Endothelial cell of umbilical vein (primary cell): ENCODE data around the gene RWDD2A. TPM values are rescaled to one million over a fixed set of nuclear protein-coding genes. Genes with fewer than 3 reads are reported as not detected.

Source experiments
- BruUV-seq: library from RNA; stranded (reverse); fragments of 400-500 nt; replicated peaks from 2 replicates; lab custom pipeline; 2021; lab: Mats Ljungman, UMichigan
- CTCF ChIA-PET: fragments of 300-600, 350-600 bp; sonication (Branson Sonifier 250); formaldehyde crosslinking; loops from one replicate; lab custom pipeline; 2021; ENCODE audit warnings: antibody characterized with exemption, inconsistent platforms; lab: Charles Lee
- POLR2A ChIA-PET: fragments of 300-600, 350-600 bp; sonication (Branson Sonifier 250); formaldehyde crosslinking; loops from one replicate; lab custom pipeline; 2021; ENCODE audit warnings: antibody characterized with exemption, inconsistent platforms; lab: Charles Lee
- DNase-seq: peaks from one replicate; pipeline ENCODE4 v3.0.0-alpha.2; 2011; ENCODE audit warnings: low read depth, low spot score
- FAIRE-seq: peaks from 2 replicates; lab custom pipeline; 2011; peaks lifted over from hg19 to GRCh38; lab: Jason Lieb, UNC
- H2AFZ ChIP-seq: 2 replicates; pipeline ENCODE4 v1.6.0; 2012; ENCODE audit warnings: low read depth, low read length, control low read depth, inconsistent platforms
- H3K27ac ChIP-seq: 2 replicates; pipeline ENCODE4 v1.5.1; 2011; ENCODE audit warnings: low read depth, mild to moderate bottlenecking, control low read depth, low read length, moderate library complexity; ENCODE audit not compliant: insufficient read depth
- H3K27me3 ChIP-seq, 2 experiments: 2 replicates each; pipeline versions ENCODE4 v1.6.0 to v1.6.1; 2011; ENCODE audit warnings: low read length in 2 of 2, mixed read lengths in 1 of 2; ENCODE audit not compliant: control insufficient read depth in 2 of 2, insufficient read depth in 2 of 2
- H3K36me3 ChIP-seq, 2 experiments: 2 replicates in 1 of 2; 3 replicates in 1 of 2; pipeline ENCODE4 v1.5.1; 2011; ENCODE audit warnings: low read length in 2 of 2, mild to moderate bottlenecking in 1 of 2, moderate library complexity in 1 of 2; ENCODE audit not compliant: control insufficient read depth in 2 of 2, insufficient read depth in 2 of 2; ENCODE audit errors: extremely low read depth in 1 of 2
- H3K4me1 ChIP-seq: 3 replicates; pipeline ENCODE4 v1.5.1; 2011; ENCODE audit warnings: mild to moderate bottlenecking, low read length; ENCODE audit not compliant: control insufficient read depth, insufficient read depth; ENCODE audit errors: extremely low read depth
- H3K4me2 ChIP-seq: 2 replicates; pipeline ENCODE4 v1.6.1; 2011; ENCODE audit warnings: low read length, control low read depth, mixed read lengths; ENCODE audit not compliant: insufficient read depth
- H3K4me3 ChIP-seq, 3 experiments: fragments of 200-600 bp in 1 of 3; sonication (generic), shearing (Covaris generic) in 1 of 3; replicated peaks in 1 of 3; 2 replicates each; pipeline ENCODE4 v1.5.1; 2011 to 2016; ENCODE audit warnings: control low read depth in 3 of 3, low read length in 3 of 3, mild to moderate bottlenecking in 2 of 3, inconsistent platforms in 1 of 3, low read depth in 1 of 3, moderate library complexity in 1 of 3; ENCODE audit not compliant: insufficient read depth in 1 of 3
- H3K79me2 ChIP-seq: 2 replicates; pipeline ENCODE4 v1.6.0; 2012; ENCODE audit warnings: low read length, inconsistent platforms; ENCODE audit not compliant: control insufficient read depth, insufficient read depth
- H3K9ac ChIP-seq: replicated peaks from 2 replicates; pipeline ENCODE3; 2011; ENCODE audit warnings: low read length, control low read depth; ENCODE audit not compliant: insufficient read depth; ENCODE audit errors: extremely low read depth
- H3K9me1 ChIP-seq: replicated peaks from 3 replicates; pipeline ENCODE4 v1.6.0; 2011; ENCODE audit warnings: mild to moderate bottlenecking, low read length; ENCODE audit not compliant: control insufficient read depth, insufficient read depth; ENCODE audit errors: extremely low read depth
- H3K9me3 ChIP-seq: replicated peaks from 2 replicates; pipeline ENCODE4 v1.5.1; 2012; ENCODE audit warnings: low read length, inconsistent platforms; ENCODE audit not compliant: control insufficient read depth, insufficient read depth
- H4K20me1 ChIP-seq: replicated peaks from 2 replicates; pipeline ENCODE3; 2011; ENCODE audit warnings: mild to moderate bottlenecking, low read length; ENCODE audit not compliant: control insufficient read depth, insufficient read depth; ENCODE audit errors: extremely low read depth
- EZH2 ChIP-seq: IDR thresholded peaks from 2 replicates; pipeline ENCODE4 v1.6.1; 2012; ENCODE audit warnings: borderline replicate concordance, low read depth, mild to moderate bottlenecking, moderate library complexity, low read length, inconsistent platforms; ENCODE audit not compliant: severe bottlenecking
- FOS ChIP-seq: IDR thresholded peaks from 2 replicates; pipeline ENCODE4 v1.6.1; 2011; ENCODE audit warnings: mild to moderate bottlenecking, low read length, moderate library complexity, borderline replicate concordance; ENCODE audit not compliant: insufficient read depth
- GATA2 ChIP-seq: IDR thresholded peaks from 2 replicates; pipeline ENCODE4 v1.7.0; 2011; ENCODE audit warnings: low read depth, mild to moderate bottlenecking, moderate library complexity, mixed read lengths, low read length; ENCODE audit not compliant: insufficient read length, insufficient read depth
- JUN ChIP-seq: IDR thresholded peaks from 2 replicates; pipeline ENCODE4 v1.6.1; 2011; ENCODE audit warnings: borderline replicate concordance, low read depth; ENCODE audit not compliant: insufficient read length, insufficient read depth
- MAX ChIP-seq: IDR thresholded peaks from 2 replicates; pipeline ENCODE4 v1.6.1; 2011; ENCODE audit not compliant: insufficient read depth, insufficient read length
- MYC ChIP-seq: IDR thresholded peaks from one replicate; pipeline ENCODE4 v1.6.1; 2011; ENCODE audit warnings: mild to moderate bottlenecking, low read depth, low read length
- POLR2A ChIP-seq: IDR thresholded peaks from 2 replicates; pipeline ENCODE4 v1.6.1; 2012; ENCODE audit warnings: low read depth, mild to moderate bottlenecking, control low read depth, low read length
- POLR2AphosphoS5 ChIP-seq: IDR thresholded peaks from 2 replicates; pipeline ENCODE4 v1.6.1; 2012; ENCODE audit warnings: low read depth, mild to moderate bottlenecking, control low read depth, low read length, moderate library complexity; ENCODE audit not compliant: insufficient read depth
- dilution Hi-C: fragments of 300-500 bp; cut with MboI; formaldehyde crosslinking; loops from one replicate; pipeline ENCODE4 v1.15.0; 2019; ENCODE audit warnings: low sequenced_read_pairs; ENCODE audit not compliant: extremely low pct_ligation_motif_present
- intact Hi-C: fragments of 100-400 bp; cut with micrococcal nuclease; formaldehyde crosslinking; loops from one replicate; pipeline ENCODE4 v1.10.0; 2022
- polyA plus RNA-seq, 4 experiments: library from polyadenylated mRNA; depleted of rRNA in 3 of 4; stranded (reverse) in 3 of 4; unstranded in 1 of 4; fragments of >200 nt; gene quantifications; 2 replicates each; pipeline versions ENCODE4 v1.2.1 to v1.2.3, GENCODE V29; 2011 to 2012; ENCODE audit warnings: missing spikeins in 1 of 4
- total RNA-seq: library from RNA; stranded (reverse); gene quantifications from 2 replicates; pipeline ENCODE4 v1.2.3, GENCODE V29; 2021
- TF ChIP-seq, protein P1 (sequence below), 2 donors: IDR thresholded peaks; 1 replicate in 1 of 2; 2 replicates in 1 of 2; pipeline ENCODE4 v1.5.1; 2011; ENCODE audit warnings: low read length in 2 of 2, mild to moderate bottlenecking in 2 of 2, moderate library complexity in 2 of 2, control low read depth in 1 of 2, inconsistent platforms in 1 of 2, low read depth in 1 of 2; ENCODE audit not compliant: insufficient read depth in 1 of 2; ENCODE audit errors: extremely low read depth in 1 of 2

Gene RWDD2A
- total and polyA plus RNA-seq, 2 donors (not counting 3 experiments of a cell fraction or from before 2014, with no cell fraction given) = 3.2 to 4.5 TPM

DNA sequence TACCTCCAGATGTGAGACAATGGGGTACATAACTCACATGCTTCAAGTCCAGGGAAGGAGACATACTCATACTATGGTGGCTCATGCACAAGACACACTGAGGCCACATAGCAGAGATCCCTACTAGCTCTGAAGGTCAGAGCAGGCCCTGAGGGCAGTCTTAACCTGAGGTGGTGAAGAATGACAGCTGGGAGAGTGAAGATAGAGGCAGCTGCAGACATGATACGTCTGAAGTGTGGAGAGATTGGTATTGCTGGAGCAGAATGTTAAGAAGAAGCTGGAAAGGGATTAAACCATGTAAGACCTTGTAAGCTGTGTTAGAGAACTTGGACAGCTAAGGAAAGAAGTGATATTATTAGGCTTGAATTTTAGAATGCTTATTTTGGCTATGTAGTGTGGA is 33.0 kb upstream of the RWDD2A start:
- dilution Hi-C loops (no loop called here), intact Hi-C loops (no loop called here)
- Histone ChIP-seq H2AFZ (no peak overlapping the region), H3K27me3 (no peaks in the 10 kb centered on the region), H3K36me3 (peaks cover 0 to 3% of the 10 kb centered on the region in 2 experiments), H3K4me2 (no peak overlapping the region), H3K9me1 (no peaks in the 10 kb centered on the region), H3K4me1 (no peaks in the 10 kb centered on the region), H4K20me1 (no peaks in the 10 kb centered on the region), H3K79me2 (no peaks in the 10 kb centered on the region), H3K9me3 (no peaks in the 10 kb centered on the region), H3K9ac (no peak overlapping the region), H3K27ac (no peak overlapping the region), H3K4me3 (no peak overlapping the region)
- no TSS peak for BruUV-seq
- ChIA-PET POLR2A (no interaction called here), CTCF (interaction anchor here (0.9 to 1.3 kb wide), 2 partner anchors 55 to 93 kb away, joined by 5 to 6 read pairs; partner anchors contain the start of gene DOP1A)
- FAIRE-seq (no peak), DNase-seq (no peak)
- TF ChIP-seq MAX (no peak), POLR2A (no peak), JUN (no peak), FOS (no peak), MYC (no peak), EZH2 (no peak), POLR2AphosphoS5 (no peak), GATA2 (no peak)
- TF ChIP-seq, protein P1, sequence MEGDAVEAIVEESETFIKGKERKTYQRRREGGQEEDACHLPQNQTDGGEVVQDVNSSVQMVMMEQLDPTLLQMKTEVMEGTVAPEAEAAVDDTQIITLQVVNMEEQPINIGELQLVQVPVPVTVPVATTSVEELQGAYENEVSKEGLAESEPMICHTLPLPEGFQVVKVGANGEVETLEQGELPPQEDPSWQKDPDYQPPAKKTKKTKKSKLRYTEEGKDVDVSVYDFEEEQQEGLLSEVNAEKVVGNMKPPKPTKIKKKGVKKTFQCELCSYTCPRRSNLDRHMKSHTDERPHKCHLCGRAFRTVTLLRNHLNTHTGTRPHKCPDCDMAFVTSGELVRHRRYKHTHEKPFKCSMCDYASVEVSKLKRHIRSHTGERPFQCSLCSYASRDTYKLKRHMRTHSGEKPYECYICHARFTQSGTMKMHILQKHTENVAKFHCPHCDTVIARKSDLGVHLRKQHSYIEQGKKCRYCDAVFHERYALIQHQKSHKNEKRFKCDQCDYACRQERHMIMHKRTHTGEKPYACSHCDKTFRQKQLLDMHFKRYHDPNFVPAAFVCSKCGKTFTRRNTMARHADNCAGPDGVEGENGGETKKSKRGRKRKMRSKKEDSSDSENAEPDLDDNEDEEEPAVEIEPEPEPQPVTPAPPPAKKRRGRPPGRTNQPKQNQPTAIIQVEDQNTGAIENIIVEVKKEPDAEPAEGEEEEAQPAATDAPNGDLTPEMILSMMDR (IDR thresholded peaks at IDR 0.05; ENCODE audit: extremely low read depth in 1 of 2, insufficient read depth in 1 of 2, low read depth in 1 of 2, low read length in 2 of 2) = no peak
